Activated T-cell treated with anti-CD3 and anti-CD28 coated beads, Interleukin-2, amount 50 U/mL, for 72 hours (primary cell): ENCODE results near the gene FHOD1. TPM values are rescaled to one million over a fixed set of nuclear protein-coding genes. Genes with fewer than 3 reads are reported as not detected.

Experiments
- ATAC-seq, 2 donors: fragments of 150-1000 bp; cut with Tn5 transposase; replicated peaks in 1 of 2; 2 replicates each; pipeline ENCODE4 v1.10.0; 2021; ENCODE audit warnings: moderate library complexity in 2 of 2, mild to moderate bottlenecking in 1 of 2
- DNase-seq, 2 donors: peaks; one replicate each; pipeline ENCODE4 v3.0.0; 2021 to 2022; ENCODE audit warnings: mixed read lengths in 1 of 2
- H3K27ac Mint-ChIP-seq: one replicate; pipeline ENCODE4 v1.8.0; 2022; ENCODE audit warnings: mild to moderate bottlenecking, moderate library complexity, mixed read lengths
- H3K27me3 Mint-ChIP-seq: one replicate; pipeline ENCODE4 v1.8.0; 2022; ENCODE audit warnings: low read depth, mixed read lengths
- H3K36me3 Mint-ChIP-seq, 2 donors: one replicate each; pipeline ENCODE4 v1.8.0; 2022; ENCODE audit warnings: mixed read lengths in 2 of 2, mild to moderate bottlenecking in 1 of 2; ENCODE audit not compliant: insufficient read depth in 2 of 2
- H3K4me1 Mint-ChIP-seq: one replicate; pipeline ENCODE4 v1.8.0; 2022; ENCODE audit warnings: low read depth, mixed read lengths
- H3K4me3 Mint-ChIP-seq, 2 donors: one replicate each; pipeline ENCODE4 v1.8.0; 2022; ENCODE audit warnings: mild to moderate bottlenecking in 2 of 2, mixed read lengths in 2 of 2, moderate library complexity in 2 of 2
- H3K9me3 Mint-ChIP-seq, 2 donors: one replicate each; pipeline ENCODE4 v1.8.0; 2022; ENCODE audit warnings: mixed read lengths in 2 of 2
- total RNA-seq, 2 donors: library from RNA; stranded (reverse); gene quantifications; one replicate each; pipeline ENCODE4 v1.2.3, GENCODE V29; 2022

The FHOD1 gene
- total RNA-seq, 2 donors from 2014 or later, result 106 to 114 TPM

DNA sequence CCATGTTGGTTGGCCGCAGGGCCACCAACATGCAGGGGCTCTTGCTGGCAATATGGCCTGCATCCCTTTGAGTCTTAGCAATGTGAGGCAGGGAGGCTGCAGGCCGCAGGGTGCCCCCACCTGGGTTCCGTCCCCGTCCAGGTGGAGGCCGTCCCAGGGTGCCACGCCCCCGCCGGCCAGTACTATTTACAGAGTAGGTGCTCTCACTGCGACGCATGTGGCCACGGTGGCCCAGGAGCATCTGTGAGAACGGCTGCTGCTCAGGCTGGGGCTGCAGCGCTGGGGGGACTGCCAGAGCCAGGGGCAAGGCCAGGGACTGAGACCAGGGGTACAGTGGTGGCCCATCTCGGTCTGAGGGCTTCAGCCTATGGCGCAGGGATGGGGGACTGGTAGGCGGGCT, 67.1 kb downstream of the FHOD1 start:
- H3K9me3 Mint-ChIP-seq, result no peaks in the 10 kb centered on the region
- no peak overlapping the region for H3K4me3 Mint-ChIP-seq
- peaks cover 21% of the 10 kb centered on the region for H3K4me1 Mint-ChIP-seq
- peaks cover 40% of the 10 kb centered on the region for H3K27me3 Mint-ChIP-seq
- ATAC-seq (no peak), DNase-seq (no peak)
- H3K36me3 Mint-ChIP-seq, result peaks cover 0 to under 1% of the 10 kb centered on the region in 2 donors
- H3K27ac Mint-ChIP-seq, result no peak overlapping the region

DNA sequence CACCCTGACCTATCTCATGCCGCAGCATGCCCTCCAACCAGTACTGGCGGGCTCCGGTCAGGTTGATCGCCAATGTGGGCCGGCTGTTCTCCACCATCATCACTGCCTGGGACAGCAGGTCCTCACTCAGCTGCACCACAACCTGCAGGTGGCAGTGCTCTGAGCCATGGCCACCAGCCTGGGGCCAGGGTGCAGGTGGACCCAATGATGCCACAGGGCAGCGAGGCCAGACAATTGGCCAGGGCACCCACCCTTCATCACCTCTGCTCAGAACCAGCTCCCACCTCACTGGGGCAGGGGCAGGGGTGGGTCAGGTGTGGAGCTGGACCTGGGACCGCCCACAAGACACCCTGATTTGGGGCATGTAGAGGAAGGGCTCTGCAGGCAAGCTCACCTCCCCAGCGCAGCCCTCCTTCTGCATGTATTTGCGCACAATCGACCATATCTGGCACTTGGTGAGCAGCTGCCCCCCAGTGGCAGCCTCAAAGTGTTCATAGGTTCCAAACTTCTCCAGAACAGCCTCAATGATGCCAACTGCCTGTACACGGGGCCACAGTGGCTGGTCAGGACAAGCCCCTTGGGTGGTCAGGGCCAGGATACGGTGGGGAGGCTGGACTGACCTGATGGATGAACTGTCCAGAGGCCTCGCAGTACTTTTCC, 67.7 kb downstream of the FHOD1 start:
- peak overlapping the region in 1 of 2 donors; percentile 21 for H3K4me3 Mint-ChIP-seq
- peaks cover 15% of the 10 kb centered on the region for H3K4me1 Mint-ChIP-seq

More for the DNA sequence above, 67.7 kb downstream of the FHOD1 start:
- Mint-ChIP-seq H3K36me3 (no peaks in the 10 kb centered on the region), H3K27me3 (peaks cover 37% of the 10 kb centered on the region), H3K27ac (no peak overlapping the region), H3K9me3 (no peaks in the 10 kb centered on the region)
- no peak for DNase-seq
- ATAC-seq, result no peak

Other genes starting within 250 kb of the FHOD1 start
- gene CBFB, start 218.3 kb downstream of the FHOD1 start, total RNA-seq, result 100 to 1,000 TPM; 106 to 133 TPM
- gene PHAF1, start 137.5 kb downstream of the FHOD1 start, total RNA-seq, result 10 to 100 TPM; 14.8 to 18.2 TPM
- 1 to 10 TPM; 5.7 to 7.5 TPM for gene B3GNT9, start 96.5 kb downstream of the FHOD1 start, total RNA-seq
- 10 to 100 TPM; 38.1 to 50.7 TPM for gene TRADD, start 87.6 kb downstream of the FHOD1 start, total RNA-seq
- gene FBXL8, start 87.5 kb downstream of the FHOD1 start, total RNA-seq, result 10 to 100 TPM; 32.1 to 37.1 TPM
- 10 to 100 TPM; 63.4 to 87.7 TPM for gene HSF4, start 82.7 kb downstream of the FHOD1 start, total RNA-seq
- gene NOL3, start 76.9 kb downstream of the FHOD1 start, total RNA-seq, result 10 to 100 TPM; 21.6 to 30.6 TPM
- 10 to 100 TPM; 31.9 to 34.3 TPM for gene MATCAP1, start 63.5 kb downstream of the FHOD1 start, total RNA-seq
- gene EXOC3L1, start 57.3 kb downstream of the FHOD1 start, total RNA-seq, result not detected
- 10 to 100 TPM; 82.8 to 91.7 TPM for gene E2F4, start 55.3 kb downstream of the FHOD1 start, total RNA-seq
- gene ELMO3, start 48.4 kb downstream of the FHOD1 start, total RNA-seq, result 1 to 10 TPM; 3.0 to 3.1 TPM
- gene TMEM208, start 20.4 kb downstream of the FHOD1 start, total RNA-seq, result 10 to 100 TPM; 29.8 to 31.0 TPM
- 1 to 10 TPM; 7.6 to 7.9 TPM for gene SLC9A5, start 1.5 kb upstream of the FHOD1 start, total RNA-seq
- gene PLEKHG4, start 32.1 kb upstream of the FHOD1 start, total RNA-seq, result 10 to 100 TPM; 30.4 to 46.9 TPM
- 1 to 10 TPM; 7.9 to 8.5 TPM for gene KCTD19, start 79.3 kb upstream of the FHOD1 start, total RNA-seq
- 1 to 10 TPM; 3.1 to 4.4 TPM for gene LRRC36, start 79.3 kb upstream of the FHOD1 start, total RNA-seq
- gene TPPP3, start 146.0 kb upstream of the FHOD1 start, total RNA-seq, result under 1 TPM in 1 of 2 donors, not detected in 1; 0.16 TPM
- 1 to 10 TPM; 1.9 to 2.1 TPM for gene ZDHHC1, start 169.0 kb upstream of the FHOD1 start, total RNA-seq
- gene HSD11B2, start 183.6 kb upstream of the FHOD1 start, total RNA-seq, result 1 to 10 TPM in 1 of 2 donors, under 1 TPM in 1; 0.53 to 1.1 TPM
- 10 to 100 TPM; 27.9 to 28.1 TPM for gene ATP6V0D1, start 233.7 kb upstream of the FHOD1 start, total RNA-seq
- gene AGRP, start 236.1 kb upstream of the FHOD1 start, total RNA-seq, result not detected